Measurements from ENCODE around the gene TUBB.
"Not testable (repeated sequence)": the region's sequence is repeated elsewhere in the genome, so short reads cannot be mapped to it uniquely, and the experiment has no call there.

The TUBB gene

DNA sequence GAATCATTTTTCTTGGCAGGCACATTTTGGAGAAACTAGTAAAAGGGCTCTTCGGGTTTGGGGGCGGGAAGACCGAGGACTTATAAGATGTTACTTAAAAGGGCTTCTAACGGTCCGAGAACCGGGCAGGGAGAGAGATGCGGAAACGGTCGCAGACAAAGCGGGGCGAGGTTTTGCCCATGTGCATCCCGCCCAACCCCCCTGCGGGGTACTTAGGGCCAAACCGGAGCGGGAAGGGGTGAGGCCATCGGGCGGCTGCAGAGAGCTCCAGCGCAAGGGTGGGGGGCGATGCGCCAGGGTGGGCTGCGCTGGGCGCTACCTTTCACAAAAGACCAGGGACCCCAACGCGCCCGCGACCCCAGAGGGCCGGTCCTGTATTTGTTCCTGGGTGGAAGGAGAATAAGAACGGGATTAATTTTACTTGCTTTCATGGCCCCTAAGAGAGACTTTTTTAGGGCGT lies 616 bp downstream of the TUBB start:
- Histone ChIP-seq H3K9ac (peak overlapping the region; percentile 99), H3K4me1 (ENCODE audit: low read depth, poor library complexity, severe bottlenecking) (peaks cover 59% of the 10 kb centered on the region), H4K20me1 (ENCODE audit: insufficient read depth) (peaks cover 36% of the 10 kb centered on the region), H3K27ac (peak overlapping the region; percentile 96), H3K36me3 (ENCODE audit: insufficient read depth) (peaks cover 23% of the 10 kb centered on the region; the same call in 1 of the 2 replicates), H3K79me2 (ENCODE audit: insufficient read depth, low read depth) (peaks cover 56% of the 10 kb centered on the region), H3K4me3 (IDR thresholded peaks at IDR 0.05; ENCODE audit: insufficient read depth, low read depth, low read length) (no peak overlapping the region), H3K27me3 (ENCODE audit: insufficient read depth, low read depth) (no peaks in the 10 kb centered on the region), H2AFZ (ENCODE audit: low read depth) (no peak overlapping the region), H3K4me2 (peak overlapping the region; percentile 88)
- TF ChIP-seq, protein P1, sequence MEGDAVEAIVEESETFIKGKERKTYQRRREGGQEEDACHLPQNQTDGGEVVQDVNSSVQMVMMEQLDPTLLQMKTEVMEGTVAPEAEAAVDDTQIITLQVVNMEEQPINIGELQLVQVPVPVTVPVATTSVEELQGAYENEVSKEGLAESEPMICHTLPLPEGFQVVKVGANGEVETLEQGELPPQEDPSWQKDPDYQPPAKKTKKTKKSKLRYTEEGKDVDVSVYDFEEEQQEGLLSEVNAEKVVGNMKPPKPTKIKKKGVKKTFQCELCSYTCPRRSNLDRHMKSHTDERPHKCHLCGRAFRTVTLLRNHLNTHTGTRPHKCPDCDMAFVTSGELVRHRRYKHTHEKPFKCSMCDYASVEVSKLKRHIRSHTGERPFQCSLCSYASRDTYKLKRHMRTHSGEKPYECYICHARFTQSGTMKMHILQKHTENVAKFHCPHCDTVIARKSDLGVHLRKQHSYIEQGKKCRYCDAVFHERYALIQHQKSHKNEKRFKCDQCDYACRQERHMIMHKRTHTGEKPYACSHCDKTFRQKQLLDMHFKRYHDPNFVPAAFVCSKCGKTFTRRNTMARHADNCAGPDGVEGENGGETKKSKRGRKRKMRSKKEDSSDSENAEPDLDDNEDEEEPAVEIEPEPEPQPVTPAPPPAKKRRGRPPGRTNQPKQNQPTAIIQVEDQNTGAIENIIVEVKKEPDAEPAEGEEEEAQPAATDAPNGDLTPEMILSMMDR (conservative IDR thresholded peaks at IDR 0.05; ENCODE audit: low read depth, low read length): no peak

DNA sequence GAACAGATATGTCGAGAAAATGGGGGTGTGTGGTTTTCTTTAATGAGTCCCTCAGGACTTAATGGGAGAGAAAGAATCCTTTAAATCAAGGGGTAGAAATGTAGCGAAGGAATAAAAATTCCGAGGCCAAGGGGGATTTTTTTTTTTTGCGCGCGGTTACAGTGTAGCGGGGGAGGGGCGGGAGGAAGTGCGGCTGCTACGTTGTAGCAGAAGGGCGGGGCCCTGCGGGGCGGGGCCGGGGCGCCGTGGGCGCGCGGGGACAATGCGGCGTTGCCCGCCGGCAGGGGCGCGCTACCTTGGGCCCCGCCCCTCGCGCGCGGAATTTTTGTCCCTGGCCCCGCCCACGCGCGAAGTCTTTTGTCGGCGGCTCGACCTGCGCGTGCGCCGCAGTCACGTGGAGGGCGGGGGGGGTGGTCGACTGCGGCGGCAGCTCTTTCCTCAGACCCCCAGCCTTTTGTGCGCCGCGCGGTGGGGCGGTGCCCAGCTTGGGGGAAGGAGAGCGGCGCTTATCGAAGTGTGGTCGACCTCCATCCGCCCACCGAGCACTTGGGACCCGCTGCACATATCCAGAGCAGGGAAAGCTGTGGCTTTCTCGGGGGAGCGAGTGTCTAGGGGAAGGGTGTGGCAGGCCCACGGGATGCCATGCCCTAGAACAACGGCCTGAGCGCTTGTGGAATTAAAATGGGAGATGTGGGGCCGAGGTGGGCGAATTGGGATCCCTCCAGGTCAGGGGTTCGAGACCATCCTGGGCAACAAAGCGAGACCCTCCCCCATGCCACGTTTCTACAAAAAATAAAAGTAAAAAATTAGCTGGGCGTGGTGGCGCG lies 1.3 kb downstream of the TUBB start:
- no peaks in the 10 kb centered on the region for H3K27me3 ChIP-seq (ENCODE audit: insufficient read depth, low read depth)
- H3K79me2 ChIP-seq (ENCODE audit: insufficient read depth, low read depth): peaks cover 50% of the 10 kb centered on the region
- peak overlapping the region; percentile 99 for H3K9ac ChIP-seq
- peaks cover 23% of the 10 kb centered on the region; the same call in 1 of the 2 replicates for H3K36me3 ChIP-seq (ENCODE audit: insufficient read depth)
- H3K4me3 ChIP-seq (IDR thresholded peaks at IDR 0.05; ENCODE audit: insufficient read depth, low read depth, low read length): no peak overlapping the region
- peak overlapping the region; percentile 96 for H3K27ac ChIP-seq
- H3K4me2 ChIP-seq: peak overlapping the region; percentile 88
- no peak overlapping the region for H2AFZ ChIP-seq (ENCODE audit: low read depth)
- TF ChIP-seq, protein P1 (conservative IDR thresholded peaks at IDR 0.05; ENCODE audit: low read depth, low read length): no peak; the same call in 1 of the 2 replicates
- peaks cover 36% of the 10 kb centered on the region for H4K20me1 ChIP-seq (ENCODE audit: insufficient read depth)
- peaks cover 52% of the 10 kb centered on the region for H3K4me1 ChIP-seq (ENCODE audit: low read depth, poor library complexity, severe bottlenecking)

DNA sequence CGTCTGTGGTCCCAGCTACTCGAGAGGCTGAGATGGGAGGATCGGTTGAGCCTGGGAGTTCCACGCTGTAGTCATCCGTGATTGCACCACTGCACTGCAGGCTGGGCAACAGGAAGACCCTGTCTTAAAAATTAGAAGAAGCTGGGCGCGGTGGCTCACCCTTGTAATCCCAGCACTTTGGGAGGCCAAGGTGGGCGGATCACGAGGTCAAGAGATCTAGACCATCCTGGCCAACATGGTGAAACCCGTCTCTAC lies 1.8 kb downstream of the TUBB start:
- H3K9ac ChIP-seq: peak overlapping the region; percentile 99
- H3K27ac ChIP-seq: peak overlapping the region; percentile 73
- H3K27me3 ChIP-seq (ENCODE audit: insufficient read depth, low read depth); H2AFZ ChIP-seq (ENCODE audit: low read depth); H3K4me3 ChIP-seq (IDR thresholded peaks at IDR 0.05; ENCODE audit: insufficient read depth, low read depth, low read length): not testable (repeated sequence)
- H3K4me1 ChIP-seq (ENCODE audit: low read depth, poor library complexity, severe bottlenecking): peaks cover 51% of the 10 kb centered on the region
- peaks cover 50% of the 10 kb centered on the region for H3K79me2 ChIP-seq (ENCODE audit: insufficient read depth, low read depth)
- peak overlapping the region; percentile 81 for H3K4me2 ChIP-seq
- H3K36me3 ChIP-seq (ENCODE audit: insufficient read depth): peaks cover 23% of the 10 kb centered on the region; the same call in 1 of the 2 replicates
- peaks cover 36% of the 10 kb centered on the region for H4K20me1 ChIP-seq (ENCODE audit: insufficient read depth)

DNA sequence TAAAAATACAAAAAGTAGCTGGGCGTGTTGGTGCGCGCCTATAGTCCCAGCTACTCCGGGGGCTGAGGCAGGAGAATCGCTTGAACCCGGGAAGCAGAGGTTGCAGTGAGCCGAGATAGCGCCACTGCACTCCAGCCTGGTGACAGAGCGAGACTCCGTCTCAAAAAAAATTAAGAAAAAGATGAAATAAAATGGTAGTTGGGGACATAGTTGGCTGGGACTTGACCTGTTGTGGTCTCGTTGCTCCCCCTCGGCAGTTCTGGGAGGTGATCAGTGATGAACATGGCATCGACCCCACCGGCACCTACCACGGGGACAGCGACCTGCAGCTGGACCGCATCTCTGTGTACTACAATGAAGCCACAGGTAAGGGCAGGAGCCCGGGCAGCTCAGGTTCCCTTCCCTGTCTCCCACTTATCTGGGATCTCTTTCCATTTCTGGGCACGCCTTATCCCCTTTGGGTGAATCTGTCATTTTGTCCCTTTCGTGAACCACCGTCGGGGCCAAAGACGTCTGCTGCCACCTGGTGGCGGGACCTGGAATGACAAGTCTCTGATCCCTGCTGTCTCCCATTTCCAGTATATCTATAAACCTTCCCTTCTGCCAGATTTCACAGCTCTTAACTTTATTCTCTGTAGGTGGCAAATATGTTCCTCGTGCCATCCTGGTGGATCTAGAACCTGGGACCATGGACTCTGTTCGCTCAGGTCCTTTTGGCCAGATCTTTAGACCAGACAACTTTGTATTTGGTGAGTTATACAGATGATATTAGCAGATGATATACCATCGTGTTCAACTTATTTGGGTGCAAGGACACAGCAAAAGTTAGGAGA lies 2.3 kb downstream of the TUBB start:
- Histone ChIP-seq H3K4me1 (ENCODE audit: low read depth, poor library complexity, severe bottlenecking) (peaks cover 51% of the 10 kb centered on the region), H3K27ac (peak overlapping the region; percentile 73), H3K79me2 (ENCODE audit: insufficient read depth, low read depth) (peaks cover 50% of the 10 kb centered on the region), H3K9ac (peak overlapping the region; percentile 99), H3K4me3 (IDR thresholded peaks at IDR 0.05; ENCODE audit: insufficient read depth, low read depth, low read length) (no peak overlapping the region), H4K20me1 (ENCODE audit: insufficient read depth) (peaks cover 36% of the 10 kb centered on the region), H3K4me2 (peak overlapping the region; percentile 81), H3K36me3 (ENCODE audit: insufficient read depth) (peaks cover 23% of the 10 kb centered on the region; the same call in 1 of the 2 replicates), H3K27me3 (ENCODE audit: insufficient read depth, low read depth) (no peaks in the 10 kb centered on the region), H2AFZ (ENCODE audit: low read depth) (no peak overlapping the region)
- TF ChIP-seq, protein P1 (conservative IDR thresholded peaks at IDR 0.05; ENCODE audit: low read depth, low read length): peak; percentile 98

DNA sequence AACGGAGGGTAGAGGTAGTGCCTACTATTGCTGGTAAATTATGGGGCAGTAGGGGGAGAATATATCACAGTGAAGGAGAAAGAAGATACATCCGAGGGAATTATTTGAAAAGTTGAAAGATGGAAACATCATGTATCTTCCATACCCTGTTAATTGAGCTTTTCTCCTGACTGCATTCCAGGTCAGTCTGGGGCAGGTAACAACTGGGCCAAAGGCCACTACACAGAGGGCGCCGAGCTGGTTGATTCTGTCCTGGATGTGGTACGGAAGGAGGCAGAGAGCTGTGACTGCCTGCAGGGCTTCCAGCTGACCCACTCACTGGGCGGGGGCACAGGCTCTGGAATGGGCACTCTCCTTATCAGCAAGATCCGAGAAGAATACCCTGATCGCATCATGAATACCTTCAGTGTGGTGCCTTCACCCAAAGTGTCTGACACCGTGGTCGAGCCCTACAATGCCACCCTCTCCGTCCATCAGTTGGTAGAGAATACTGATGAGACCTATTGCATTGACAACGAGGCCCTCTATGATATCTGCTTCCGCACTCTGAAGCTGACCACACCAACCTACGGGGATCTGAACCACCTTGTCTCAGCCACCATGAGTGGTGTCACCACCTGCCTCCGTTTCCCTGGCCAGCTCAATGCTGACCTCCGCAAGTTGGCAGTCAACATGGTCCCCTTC lies 3.1 kb downstream of the TUBB start:
- H3K4me2 ChIP-seq: peak overlapping the region; percentile 81
- peaks cover 36% of the 10 kb centered on the region for H4K20me1 ChIP-seq (ENCODE audit: insufficient read depth)
- peaks cover 46% of the 10 kb centered on the region for H3K79me2 ChIP-seq (ENCODE audit: insufficient read depth, low read depth)
- H3K36me3 ChIP-seq (ENCODE audit: insufficient read depth): peaks cover 23% of the 10 kb centered on the region; the same call in 1 of the 2 replicates
- not testable (repeated sequence) for H2AFZ ChIP-seq (ENCODE audit: low read depth); H3K4me3 ChIP-seq (IDR thresholded peaks at IDR 0.05; ENCODE audit: insufficient read depth, low read depth, low read length); H3K27me3 ChIP-seq (ENCODE audit: insufficient read depth, low read depth); H3K9ac ChIP-seq
- peaks cover 43% of the 10 kb centered on the region for H3K4me1 ChIP-seq (ENCODE audit: low read depth, poor library complexity, severe bottlenecking)
- H3K27ac ChIP-seq: peak overlapping the region; percentile 73

DNA sequence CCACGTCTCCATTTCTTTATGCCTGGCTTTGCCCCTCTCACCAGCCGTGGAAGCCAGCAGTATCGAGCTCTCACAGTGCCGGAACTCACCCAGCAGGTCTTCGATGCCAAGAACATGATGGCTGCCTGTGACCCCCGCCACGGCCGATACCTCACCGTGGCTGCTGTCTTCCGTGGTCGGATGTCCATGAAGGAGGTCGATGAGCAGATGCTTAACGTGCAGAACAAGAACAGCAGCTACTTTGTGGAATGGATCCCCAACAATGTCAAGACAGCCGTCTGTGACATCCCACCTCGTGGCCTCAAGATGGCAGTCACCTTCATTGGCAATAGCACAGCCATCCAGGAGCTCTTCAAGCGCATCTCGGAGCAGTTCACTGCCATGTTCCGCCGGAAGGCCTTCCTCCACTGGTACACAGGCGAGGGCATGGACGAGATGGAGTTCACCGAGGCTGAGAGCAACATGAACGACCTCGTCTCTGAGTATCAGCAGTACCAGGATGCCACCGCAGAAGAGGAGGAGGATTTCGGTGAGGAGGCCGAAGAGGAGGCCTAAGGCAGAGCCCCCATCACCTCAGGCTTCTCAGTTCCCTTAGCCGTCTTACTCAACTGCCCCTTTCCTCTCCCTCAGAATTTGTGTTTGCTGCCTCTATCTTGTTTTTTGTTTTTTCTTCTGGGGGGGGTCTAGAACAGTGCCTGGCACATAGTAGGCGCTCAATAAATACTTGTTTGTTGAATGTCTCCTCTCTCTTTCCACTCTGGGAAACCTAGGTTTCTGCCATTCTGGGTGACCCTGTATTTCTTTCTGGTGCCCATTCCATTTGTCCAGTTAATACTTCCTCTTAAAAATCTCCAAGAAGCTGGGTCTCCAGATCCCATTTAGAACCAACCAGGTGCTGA lies 3.9 kb downstream of the TUBB start:
- Histone ChIP-seq H3K27ac (peak overlapping the region; percentile 35; the same call in 1 of the 2 replicates), H3K4me1 (ENCODE audit: low read depth, poor library complexity, severe bottlenecking) (peaks cover 36% of the 10 kb centered on the region), H3K36me3 (ENCODE audit: insufficient read depth) (peaks cover 23% of the 10 kb centered on the region; the same call in 1 of the 2 replicates), H4K20me1 (ENCODE audit: insufficient read depth) (peaks cover 36% of the 10 kb centered on the region), H3K79me2 (ENCODE audit: insufficient read depth, low read depth) (peaks cover 45% of the 10 kb centered on the region)
- not testable (repeated sequence) for H3K27me3 ChIP-seq (ENCODE audit: insufficient read depth, low read depth); H2AFZ ChIP-seq (ENCODE audit: low read depth); H3K4me3 ChIP-seq (IDR thresholded peaks at IDR 0.05; ENCODE audit: insufficient read depth, low read depth, low read length); H3K4me2 ChIP-seq; H3K9ac ChIP-seq
